Heart left ventricle (tissue), 16 donors: ENCODE measurements around the gene PPP3R2. TPM values are rescaled to one million over a fixed set of nuclear protein-coding genes. Genes with fewer than 3 reads are reported as not detected.

Experiments used
- ATAC-seq, 4 donors: fragments of 200-7000 bp; cut with Tn5 transposase; one replicate each; pipeline ENCODE4 v1.9.1; 2020 to 2022; ENCODE audit warnings: moderate library complexity in 4 of 4, mild to moderate bottlenecking in 3 of 4, moderate number of reproducible peaks in 1 of 4
- DNase-seq, 5 donors: peaks; one replicate each; pipeline ENCODE4 v3.0.0-alpha.2; 2020
- H3K27ac ChIP-seq, 12 donors: fragments of 200-600 bp; sonication (generic) in 4 of 12; one replicate each; pipeline versions ENCODE4 v1.5.0 to v1.8.0; 2016 to 2022; ENCODE audit warnings: mild to moderate bottlenecking in 2 of 12
- H3K27me3 ChIP-seq, 9 donors: fragments of 200-600 bp; sonication (generic) in 2 of 9; one replicate each; pipeline versions ENCODE4 v1.5.1 to v1.8.0; 2016 to 2022; ENCODE audit warnings: mild to moderate bottlenecking in 3 of 9
- H3K36me3 ChIP-seq, 9 donors: fragments of 200-600 bp; sonication (generic) in 2 of 9; one replicate each; pipeline versions ENCODE4 v1.5.0 to v1.8.0; 2018 to 2022; ENCODE audit warnings: mild to moderate bottlenecking in 2 of 9
- H3K4me1 ChIP-seq, 12 donors: fragments of 200-600 bp; sonication (generic) in 4 of 12; one replicate each; pipeline versions ENCODE4 v1.5.0 to v1.8.0; 2016 to 2022; ENCODE audit warnings: mild to moderate bottlenecking in 3 of 12
- H3K4me3 ChIP-seq, 12 donors: fragments of 200-600 bp; sonication (generic) in 4 of 12; one replicate each; pipeline versions ENCODE4 v1.5.0 to v1.8.0; 2017 to 2022; ENCODE audit warnings: mild to moderate bottlenecking in 9 of 12, moderate library complexity in 4 of 12
- H3K9me3 ChIP-seq, 12 donors: fragments of 200-600 bp; sonication (generic) in 4 of 12; one replicate each; pipeline versions ENCODE4 v1.5.0 to v1.8.0; 2016 to 2022; ENCODE audit warnings: mild to moderate bottlenecking in 1 of 12
- CTCF ChIP-seq, 12 donors: fragments of 200-600 bp; sonication (generic) in 4 of 12; IDR thresholded peaks; one replicate each; pipeline versions ENCODE4 v1.5.0 to v1.8.0; 2018 to 2022; ENCODE audit warnings: antibody characterized with exemption in 12 of 12, mild to moderate bottlenecking in 5 of 12
- POLR2A ChIP-seq, 2 donors: fragments of 450-650 bp; IDR thresholded peaks; one replicate each; pipeline ENCODE4 v1.6.1; 2017; ENCODE audit warnings: antibody characterized with exemption in 2 of 2, mild to moderate bottlenecking in 2 of 2, moderate library complexity in 2 of 2
- WGBS, 4 donors: extraction: QIAGEN DNeasy Blood & Tissue Kit in 2 of 4; methylation state at CpG; one replicate each; pipeline versions ENCODE4 v1.1.5 to v1.1.7; 2013 to 2018; 5-methylcytosine and 5-hydroxymethylcytosine counted together
- intact Hi-C, 10 donors: fragments of 100-400 bp; cut with DNase I; formaldehyde crosslinking; loops; one replicate each; pipeline versions ENCODE4 v1.11.1 to v1.14.2; 2022
- polyA plus RNA-seq, 2 donors: library from polyadenylated mRNA; stranded (reverse); fragments of 200-250 nt; gene quantifications; one replicate each; pipeline ENCODE4 v1.2.3, GENCODE V29; 2013
- total RNA-seq, 9 donors: library from RNA; depleted of rRNA in 2 of 9; stranded (reverse); fragments of >200 nt in 2 of 9; fragmentation: NEBNext Ultra II Directional in 3 of 9; extraction: Animal tissue kit (Norgen Biotek cat#: 25700) in 3 of 9; gene quantifications; one replicate each; pipeline versions ENCODE4 v1.1.0 to v1.2.4, GENCODE V29; 2016 to 2023
- donor health status: ischemic (EF 13 %, LVEDD 7.1; RV severe dilation, severe dysfunction).
- donor health status: healthy with polysubstance abuse.
- donor health status: DM: no; HTN: yes; CAD: no.
- donor health status: DM: no; HTN: no; CAD: no.
- donor health status: ischemic (EF 25% LVEDD 6.9; RV normal size, moderate dysfunction).
- donor health status: ischemic (EF 25% LVEDD 5.7; RV mildly dilated, moderate dysfunction).
- donor health status: healthy.
- donor health status: DM: yes; HTN: yes; CAD: no.
- donor health status: ischemic (EF 35%, LVEDD 5.7; RV mildly dilated, moderate dysfunction).
- donor health status: nonischemic (EF 11% LVEDD 7.7; RV severe dilation, severe dysfunction).
- donor health status: DM: yes; HTN: yes; CAD: no.
- donor health status: PGD.
- donor health status: ischemic (EF 29% LVEDD 5.4; RV normal size, mild dysfunction).
- donor health status: nonischemic (EF 23%, LVEDD 6.1; RV moderate dilation, normal function).

Gene PPP3R2
- total and polyA plus RNA-seq, 11 donors, result not detected

- intact Hi-C loops, result loop anchor here in 8 of 10 donors (2.0 to 10.0 kb wide), 5 partner anchors 93 to 133 kb away; partner anchors contain the start of gene GRIN3A (in 2 of the 8)
- ATAC-seq, result peak in 2 of 4 donors; percentile 53 to 60
- TF ChIP-seq POLR2A (IDR thresholded peaks at IDR 0.05) (no peak), CTCF (IDR thresholded peaks at IDR 0.05) (peak; percentile 50 to 74 (median 59))
Measured at GRCh38 chr9:101601904-101602765, 7.4 kb upstream of the PPP3R2 start.

GRCh38 chr9:101593345-101593744 lies 1.4 kb downstream of the PPP3R2 start:
- Histone ChIP-seq H3K27ac (no peak overlapping the region), H3K9me3 (no peaks in the 10 kb centered on the region), H3K36me3 (no peaks in the 10 kb centered on the region), H3K4me3 (no peak overlapping the region), H3K27me3 (peaks cover 0 to 2% (median 0%) of the 10 kb centered on the region in 9 donors), H3K4me1 (no peaks in the 10 kb centered on the region)
- TF ChIP-seq POLR2A (IDR thresholded peaks at IDR 0.05) (no peak), CTCF (IDR thresholded peaks at IDR 0.05) (no peak)
- intact Hi-C loops, result no loop called here
- DNase-seq, result no peak
- 59 to 77% (median 65%) methylated on average over 2 of the region's 2 CpGs for WGBS, 4 donors
- ATAC-seq, result no peak

More at GRCh38 chr9:101601904-101602765, 7.4 kb upstream of the PPP3R2 start:
- 15 to 26% (median 23%) methylated on average over 11 of the region's 11 CpGs for WGBS, 4 donors
- H3K27ac ChIP-seq, result no peak overlapping the region
- peaks cover 0 to 4% (median 0%) of the 10 kb centered on the region in 12 donors for H3K4me1 ChIP-seq
- no peaks in the 10 kb centered on the region for H3K9me3 ChIP-seq
- H3K27me3 ChIP-seq, result peaks cover 0 to 13% (median 0%) of the 10 kb centered on the region in 9 donors
- no peak for DNase-seq
- H3K4me3 ChIP-seq, result no peak overlapping the region
- H3K36me3 ChIP-seq, result no peaks in the 10 kb centered on the region

GRCh38 chr9:101592788-101593187 lies 2.0 kb downstream of the PPP3R2 start:
- Histone ChIP-seq H3K9me3 (no peaks in the 10 kb centered on the region), H3K27me3 (no peaks in the 10 kb centered on the region)
- intact Hi-C loops, result no loop called here

More at GRCh38 chr9:101592788-101593187, 2.0 kb downstream of the PPP3R2 start:
- DNase-seq (no peak), ATAC-seq (no peak)
- H3K27ac ChIP-seq, result no peak overlapping the region
- H3K4me1 ChIP-seq, result no peaks in the 10 kb centered on the region
- H3K36me3 ChIP-seq, result no peaks in the 10 kb centered on the region
- H3K4me3 ChIP-seq, result no peak overlapping the region
- TF ChIP-seq POLR2A (IDR thresholded peaks at IDR 0.05), result no peak
- TF ChIP-seq CTCF (IDR thresholded peaks at IDR 0.05), result no peak
